GM18861 (cell line): ENCODE measurements around the gene PITPNM1.
"Not testable (repeated sequence)": the region's sequence is repeated elsewhere in the genome, so short reads cannot be mapped to it uniquely, and the experiment has no call there.

Source experiments
- ATAC-seq: cut with Tn5 transposase; IDR thresholded peaks from one replicate; pipeline ENCODE4 v1.9.1; 2021; ENCODE audit not compliant: unreplicated experiment

PITPNM1 gene

GRCh38 chr11:67468056-67468455, 37.1 kb downstream of the PITPNM1 start:
- ATAC-seq, result no peak

- ATAC-seq, result no peak
Observed at GRCh38 chr11:67466962-67467771, 38.0 kb downstream of the PITPNM1 start.

- no peak for ATAC-seq
Observed at GRCh38 chr11:67466367-67466766, 38.8 kb downstream of the PITPNM1 start.

GRCh38 chr11:67465530-67465929, 39.6 kb downstream of the PITPNM1 start:
- not testable (repeated sequence) for ATAC-seq

GRCh38 chr11:67465189-67465510, 40.0 kb downstream of the PITPNM1 start:
- no peak for ATAC-seq

- ATAC-seq, result peak; percentile 39
Observed at GRCh38 chr11:67464411-67465188, 40.6 kb downstream of the PITPNM1 start.

GRCh38 chr11:67463680-67464410, 41.3 kb downstream of the PITPNM1 start:
- no peak for ATAC-seq

GRCh38 chr11:67463186-67463585, 42.0 kb downstream of the PITPNM1 start:
- ATAC-seq, result no peak

GRCh38 chr11:67458266-67458665, 46.9 kb downstream of the PITPNM1 start:
- no peak for ATAC-seq

GRCh38 chr11:67457453-67457852, 47.7 kb downstream of the PITPNM1 start:
- ATAC-seq, result no peak

GRCh38 chr11:67456068-67456705, 49.0 kb downstream of the PITPNM1 start:
- ATAC-seq, result no peak

GRCh38 chr11:67455054-67455453, 50.1 kb downstream of the PITPNM1 start, which contains the start of gene CABP4:
Gene CABP4 (plus strand): TSS chr11:67455354. CDS start chr11:67455424, 70 bp downstream.
- no peak for ATAC-seq

- ATAC-seq, result no peak
Observed at GRCh38 chr11:67453816-67454732, 51.1 kb downstream of the PITPNM1 start.

- ATAC-seq, result no peak
Observed at GRCh38 chr11:67452141-67452952, 52.8 kb downstream of the PITPNM1 start, which contains the start of gene GPR152. Gene GPR152 (minus strand): TSS chr11:67452729. CDS start chr11:67452724, 5 bp downstream.

- ATAC-seq, result no peak
Observed at GRCh38 chr11:67451658-67451976, 53.5 kb downstream of the PITPNM1 start.

GRCh38 chr11:67450796-67451657, 54.1 kb downstream of the PITPNM1 start:
- ATAC-seq, result no peak

- ATAC-seq, result no peak
Observed at GRCh38 chr11:67449116-67449844, 55.9 kb downstream of the PITPNM1 start.

- ATAC-seq, result no peak
Observed at GRCh38 chr11:67448220-67448609, 56.9 kb downstream of the PITPNM1 start.
